Thyroid gland (tissue), 4 donors: ENCODE measurements around the gene AFAP1. TPM values are rescaled to one million over a fixed set of nuclear protein-coding genes. Genes with fewer than 3 reads are reported as not detected.
A peak's percentile ranks its signal among the peaks of the same experiment; 100 is the strongest.

ENCODE experiments used
- DNase-seq, 2 donors: peaks; one replicate each; pipeline ENCODE4 v3.0.0-alpha.2; 2019
- H3K27ac ChIP-seq, 3 donors: fragments of 200-600 bp; sonication (generic); 1 replicate in 2 of 3; 2 replicates in 1 of 3; pipeline ENCODE4 v1.5.1; 2016 to 2019; ENCODE audit warnings: mild to moderate bottlenecking in 1 of 3, moderate library complexity in 1 of 3
- H3K27me3 ChIP-seq: fragments of 200-600 bp; sonication (generic); one replicate; pipeline ENCODE4 v1.5.1; 2019
- H3K36me3 ChIP-seq, 2 donors: fragments of 200-600 bp; sonication (generic); one replicate each; pipeline ENCODE4 v1.5.1; 2016 to 2019
- H3K4me1 ChIP-seq, 2 donors: fragments of 200-600 bp; sonication (generic); one replicate each; pipeline ENCODE4 v1.5.1; 2017 to 2019
- H3K4me3 ChIP-seq, 3 donors: fragments of 200-600 bp; sonication (generic); replicated peaks in 1 of 3; 1 replicate in 2 of 3; 2 replicates in 1 of 3; pipeline ENCODE4 v1.5.1; 2016; ENCODE audit warnings: mild to moderate bottlenecking in 1 of 3
- H3K9me3 ChIP-seq: fragments of 200-600 bp; sonication (generic); one replicate; pipeline ENCODE4 v1.5.1; 2017
- CTCF ChIP-seq, 6 experiments: fragments of 200-600 bp in 3 of 6; fragments of 450-650 bp in 3 of 6; sonication (generic) in 3 of 6; IDR thresholded peaks; one replicate each; pipeline ENCODE4 v1.5.1; 2016 to 2019; ENCODE audit warnings: antibody characterized with exemption in 6 of 6, mild to moderate bottlenecking in 2 of 6, inconsistent platforms in 1 of 6, moderate library complexity in 1 of 6
- POLR2A ChIP-seq, 2 donors: fragments of 450-650 bp; IDR thresholded peaks; one replicate each; pipeline ENCODE4 v1.6.1; 2017; ENCODE audit warnings: antibody characterized with exemption in 2 of 2, mild to moderate bottlenecking in 2 of 2, moderate library complexity in 1 of 2
- WGBS, 2 donors: methylation state at CpG; one replicate each; pipeline ENCODE4 v1.1.5; 2017; 5-methylcytosine and 5-hydroxymethylcytosine counted together
- intact Hi-C: fragments of 100-400 bp; cut with DNase I; formaldehyde crosslinking; loops from one replicate; pipeline ENCODE4 v1.15.1; 2023
- total RNA-seq, 4 donors: library from RNA; depleted of rRNA; stranded (reverse); fragments of >200 nt; gene quantifications; one replicate each; pipeline ENCODE4 v1.2.3, GENCODE V29; 2016

Gene AFAP1
- total RNA-seq, 4 donors from 2014 or later, result 12.3 to 33.3 (median 26.2) TPM

- DNase-seq, result peak; percentile 50 to 62
- Histone ChIP-seq H3K4me3 (no peak overlapping the region), H3K36me3 (no peaks in the 10 kb centered on the region), H3K4me1 (peaks cover 15 to 34% of the 10 kb centered on the region in 2 donors), H3K27ac (no peak overlapping the region), H3K27me3 (no peaks in the 10 kb centered on the region), H3K9me3 (no peaks in the 10 kb centered on the region)
- no peak for TF ChIP-seq CTCF (IDR thresholded peaks at IDR 0.05)
- TF ChIP-seq POLR2A (IDR thresholded peaks at IDR 0.05), result no peak
- intact Hi-C loops, result no loop called here
- 75 to 93% methylated on average over 5 of the region's 5 CpGs for WGBS, 2 donors
Measured at GRCh38 chr4:7818399-7818911, 121.2 kb downstream of the AFAP1 start.

- no peak overlapping the region for H3K27ac ChIP-seq
Measured at GRCh38 chr4:7817877-7818398, 121.7 kb downstream of the AFAP1 start.

GRCh38 chr4:7816771-7817170, 122.9 kb downstream of the AFAP1 start:
- TF ChIP-seq CTCF (IDR thresholded peaks at IDR 0.05) (no peak), POLR2A (IDR thresholded peaks at IDR 0.05) (no peak)
- no peaks in the 10 kb centered on the region for H3K36me3 ChIP-seq
- 85 to 91% methylated on average over 7 of the region's 7 CpGs for WGBS, 2 donors
- no peak for DNase-seq
- H3K4me3 ChIP-seq, result no peak overlapping the region
- intact Hi-C loops, result no loop called here
- H3K27me3 ChIP-seq, result no peaks in the 10 kb centered on the region
- H3K4me1 ChIP-seq, result peaks cover 26 to 42% of the 10 kb centered on the region in 2 donors
- no peak overlapping the region for H3K27ac ChIP-seq
- H3K9me3 ChIP-seq, result no peaks in the 10 kb centered on the region

More at GRCh38 chr4:7817877-7818398, 121.7 kb downstream of the AFAP1 start:
- TF ChIP-seq CTCF (IDR thresholded peaks at IDR 0.05), result no peak
- no peak for TF ChIP-seq POLR2A (IDR thresholded peaks at IDR 0.05)
- no peak for DNase-seq
- WGBS, 2 donors, result 85 to 89% methylated on average over 6 of the region's 6 CpGs
- intact Hi-C loops, result no loop called here
- no peaks in the 10 kb centered on the region for H3K9me3 ChIP-seq
- H3K27me3 ChIP-seq, result no peaks in the 10 kb centered on the region
- H3K4me3 ChIP-seq, result no peak overlapping the region
- H3K4me1 ChIP-seq, result peaks cover 16 to 34% of the 10 kb centered on the region in 2 donors
- no peaks in the 10 kb centered on the region for H3K36me3 ChIP-seq

GRCh38 chr4:7815981-7816380, 123.7 kb downstream of the AFAP1 start:
- Histone ChIP-seq H3K36me3 (no peaks in the 10 kb centered on the region), H3K9me3 (no peaks in the 10 kb centered on the region), H3K27me3 (no peaks in the 10 kb centered on the region), H3K4me1 (peaks cover 31 to 50% of the 10 kb centered on the region in 2 donors), H3K4me3 (no peak overlapping the region), H3K27ac (no peak overlapping the region)
- intact Hi-C loops, result no loop called here
- DNase-seq, result no peak
- TF ChIP-seq CTCF (IDR thresholded peaks at IDR 0.05) (no peak), POLR2A (IDR thresholded peaks at IDR 0.05) (no peak)
- 81 to 87% methylated on average over 1 of the region's 1 CpG for WGBS, 2 donors

- H3K4me1 ChIP-seq, result peaks cover 32 to 54% of the 10 kb centered on the region in 2 donors
- WGBS, 2 donors, result 94 to 96% methylated on average over 6 of the region's 6 CpGs
Measured at GRCh38 chr4:7815562-7815961, 124.1 kb downstream of the AFAP1 start.

More at GRCh38 chr4:7815562-7815961, 124.1 kb downstream of the AFAP1 start:
- intact Hi-C loops, result no loop called here
- Histone ChIP-seq H3K27ac (no peak overlapping the region), H3K9me3 (no peaks in the 10 kb centered on the region), H3K4me3 (no peak overlapping the region), H3K36me3 (no peaks in the 10 kb centered on the region), H3K27me3 (no peaks in the 10 kb centered on the region)
- no peak for DNase-seq
- TF ChIP-seq POLR2A (IDR thresholded peaks at IDR 0.05) (no peak), CTCF (IDR thresholded peaks at IDR 0.05) (no peak)
